GM23338 (cell line): ENCODE results near the gene RFX2. TPM values are rescaled to one million over a fixed set of nuclear protein-coding genes. Genes with fewer than 3 reads are reported as not detected.

Experiments
- ATAC-seq: fragments of 200-7000 bp; cut with Tn5 transposase; 3 replicates; pipeline ENCODE4 v1.9.1; 2020
- DNase-seq: peaks from one replicate; pipeline ENCODE4 v3.0.0-alpha.2; 2015; ENCODE audit warnings: low spot score
- H2AFZ ChIP-seq: fragments of 200-600 bp; sonication (generic); 2 replicates; pipeline ENCODE4 v1.8.0; 2016; ENCODE audit warnings: antibody characterized with exemption, mild to moderate bottlenecking, moderate library complexity
- H3F3A ChIP-seq: fragments of 200-600 bp; sonication (generic); replicated peaks from 2 replicates; pipeline ENCODE4 v1.8.0; 2017; ENCODE audit warnings: antibody characterized with exemption, mixed run types, low read depth
- H3K27ac ChIP-seq: fragments of 200-600 bp; sonication (generic); 2 replicates; pipeline ENCODE4 v1.6.1; 2016; ENCODE audit warnings: low read depth
- H3K27me3 ChIP-seq: fragments of 200-600 bp; sonication (generic); 2 replicates; pipeline ENCODE4 v1.8.0; 2016; ENCODE audit warnings: mild to moderate bottlenecking, mixed run types, moderate library complexity; ENCODE audit not compliant: insufficient read depth
- H3K36me3 ChIP-seq: fragments of 200-600 bp; sonication (generic); 2 replicates; pipeline ENCODE4 v1.8.0; 2016; ENCODE audit warnings: mild to moderate bottlenecking; ENCODE audit not compliant: insufficient read depth
- H3K4me1 ChIP-seq: fragments of 200-600 bp; sonication (generic); 2 replicates; pipeline ENCODE4 v1.8.0; 2016; ENCODE audit warnings: mild to moderate bottlenecking, moderate library complexity; ENCODE audit not compliant: insufficient read depth
- H3K4me2 ChIP-seq: fragments of 200-600 bp; sonication (generic); 2 replicates; pipeline ENCODE4 v1.7.1; 2017; ENCODE audit warnings: mixed run types
- H3K4me3 ChIP-seq: fragments of 200-600 bp; sonication (generic); 2 replicates; pipeline ENCODE4 v1.6.1; 2016; ENCODE audit warnings: mixed run types
- H3K79me2 ChIP-seq: fragments of 200-600 bp; sonication (generic); replicated peaks from 2 replicates; pipeline ENCODE4 v1.8.0; 2017; ENCODE audit warnings: mild to moderate bottlenecking; ENCODE audit not compliant: insufficient read depth
- H3K9me2 ChIP-seq: fragments of 200-600 bp; sonication (generic); 2 replicates; pipeline ENCODE4 v1.8.0; 2017; ENCODE audit not compliant: insufficient read depth
- H4K20me1 ChIP-seq: fragments of 200-600 bp; sonication (generic); replicated peaks from 2 replicates; pipeline ENCODE4 v1.8.0; 2017; ENCODE audit warnings: mild to moderate bottlenecking; ENCODE audit not compliant: insufficient read depth
- H3K27ac Mint-ChIP-seq: 2 replicates; pipeline ENCODE4 v1.8.0; 2020; ENCODE audit warnings: inconsistent platforms, mild to moderate bottlenecking, moderate library complexity, mixed read lengths
- H3K27me3 Mint-ChIP-seq: 3 replicates; pipeline ENCODE4 v1.8.0; 2022; ENCODE audit warnings: low read depth, mild to moderate bottlenecking, moderate library complexity, mixed read lengths, inconsistent platforms; ENCODE audit not compliant: insufficient read depth, poor library complexity
- H3K36me3 Mint-ChIP-seq: 3 replicates; pipeline ENCODE4 v1.8.0; 2021; ENCODE audit warnings: low read depth, mild to moderate bottlenecking, inconsistent platforms, moderate library complexity, mixed read lengths
- H3K4me1 Mint-ChIP-seq: 3 replicates; pipeline ENCODE4 v1.8.0; 2020; ENCODE audit warnings: mild to moderate bottlenecking, inconsistent platforms, mixed read lengths
- H3K4me3 Mint-ChIP-seq: 3 replicates; pipeline ENCODE4 v1.8.0; 2021; ENCODE audit warnings: moderate library complexity, mild to moderate bottlenecking, inconsistent platforms, mixed read lengths
- H3K9me3 Mint-ChIP-seq: 3 replicates; pipeline ENCODE4 v1.8.0; 2020; ENCODE audit warnings: moderate library complexity, mild to moderate bottlenecking, inconsistent platforms, mixed read lengths
- CREB1 ChIP-seq: fragments of 250-450 bp; sonication (Bioruptor Pico); IDR thresholded peaks from 2 replicates; pipeline ENCODE4 v1.5.0; 2020; ENCODE audit warnings: low read depth, mild to moderate bottlenecking, moderate library complexity
- EZH2phosphoT487 ChIP-seq: fragments of 200-600 bp; sonication (generic); IDR thresholded peaks from one replicate; pipeline ENCODE4 v1.8.1; 2018; ENCODE audit warnings: antibody characterized with exemption; ENCODE audit not compliant: unreplicated experiment
- JUNB ChIP-seq: IDR thresholded peaks from one replicate; pipeline ENCODE4 v1.6.1; 2016; ENCODE audit warnings: antibody characterized with exemption; ENCODE audit not compliant: unreplicated experiment
- POLR2AphosphoS5 ChIP-seq: IDR thresholded peaks from 2 replicates; pipeline ENCODE4 v1.6.1; 2016; ENCODE audit warnings: antibody characterized with exemption, low read depth
- STAT1 ChIP-seq: IDR thresholded peaks from one replicate; pipeline ENCODE4 v1.6.1; 2016; ENCODE audit warnings: antibody characterized with exemption; ENCODE audit not compliant: unreplicated experiment
- ZNF331 ChIP-seq: fragments of 250-450 bp; sonication (Bioruptor Pico); IDR thresholded peaks from 2 replicates; pipeline ENCODE4 v1.5.0; 2020; ENCODE audit warnings: low read depth, mild to moderate bottlenecking, moderate library complexity
- polyA plus RNA-seq: library from polyadenylated mRNA; unstranded; fragments of >200 nt; fragmentation: Nextera tagmentation; extraction: Ambion mirVana; gene quantifications from 2 replicates; pipeline ENCODE4 v1.2.1, GENCODE V29; 2016
- total RNA-seq: library from RNA; depleted of rRNA; stranded (reverse); fragments of >200 nt; shearing (Covaris generic); gene quantifications from 2 replicates; pipeline ENCODE4 v1.2.3, GENCODE V29; 2014
- TF ChIP-seq, protein P1 (sequence below): fragments of 250-450 bp; sonication (Bioruptor Pico); IDR thresholded peaks from 2 replicates; pipeline ENCODE4 v1.5.0; 2020; ENCODE audit warnings: mild to moderate bottlenecking, moderate library complexity
- TF ChIP-seq, protein P2 (sequence below), 2 experiments: fragments of 200-600 bp in 1 of 2; sonication (generic) in 1 of 2; conservative IDR thresholded peaks; 2 replicates each; pipeline versions ENCODE4 v1.5.1 to v1.6.1; 2016 to 2017; ENCODE audit warnings: antibody characterized with exemption in 2 of 2, low read depth in 2 of 2, mild to moderate bottlenecking in 2 of 2, moderate library complexity in 1 of 2
- TF ChIP-seq, protein P3 (sequence below): IDR thresholded peaks from one replicate; pipeline ENCODE4 v1.6.1; 2018; ENCODE audit warnings: antibody characterized with exemption; ENCODE audit not compliant: unreplicated experiment
- TF ChIP-seq, protein P4 (sequence below): IDR thresholded peaks from 2 replicates; pipeline ENCODE4 v1.6.1; 2016; ENCODE audit warnings: antibody characterized with exemption

Gene RFX2
- total and polyA plus RNA-seq, 2 experiments from 2014 or later, result 4.6 to 13.0 TPM

DNA sequence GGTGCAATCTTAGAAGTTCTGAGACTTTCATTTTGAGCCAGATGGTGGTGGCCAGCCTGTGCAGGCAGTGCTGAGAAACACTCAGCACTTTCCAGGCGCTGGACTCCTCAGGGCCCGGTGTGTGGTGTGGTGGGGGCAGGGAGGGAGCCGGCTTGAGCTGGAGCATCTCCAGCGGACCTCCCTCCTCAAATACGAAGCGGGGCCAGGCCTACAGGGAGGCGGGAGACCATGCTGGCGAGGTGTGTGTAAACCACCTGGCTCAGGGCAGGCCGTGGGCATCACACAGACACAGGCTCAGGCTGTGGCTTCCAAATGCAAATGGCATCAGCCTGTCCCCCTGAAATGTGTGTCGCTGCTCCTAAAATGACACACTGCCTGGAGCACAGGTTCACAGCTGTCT is 99.1 kb downstream of the RFX2 start (continued):
- TF ChIP-seq, protein P1, sequence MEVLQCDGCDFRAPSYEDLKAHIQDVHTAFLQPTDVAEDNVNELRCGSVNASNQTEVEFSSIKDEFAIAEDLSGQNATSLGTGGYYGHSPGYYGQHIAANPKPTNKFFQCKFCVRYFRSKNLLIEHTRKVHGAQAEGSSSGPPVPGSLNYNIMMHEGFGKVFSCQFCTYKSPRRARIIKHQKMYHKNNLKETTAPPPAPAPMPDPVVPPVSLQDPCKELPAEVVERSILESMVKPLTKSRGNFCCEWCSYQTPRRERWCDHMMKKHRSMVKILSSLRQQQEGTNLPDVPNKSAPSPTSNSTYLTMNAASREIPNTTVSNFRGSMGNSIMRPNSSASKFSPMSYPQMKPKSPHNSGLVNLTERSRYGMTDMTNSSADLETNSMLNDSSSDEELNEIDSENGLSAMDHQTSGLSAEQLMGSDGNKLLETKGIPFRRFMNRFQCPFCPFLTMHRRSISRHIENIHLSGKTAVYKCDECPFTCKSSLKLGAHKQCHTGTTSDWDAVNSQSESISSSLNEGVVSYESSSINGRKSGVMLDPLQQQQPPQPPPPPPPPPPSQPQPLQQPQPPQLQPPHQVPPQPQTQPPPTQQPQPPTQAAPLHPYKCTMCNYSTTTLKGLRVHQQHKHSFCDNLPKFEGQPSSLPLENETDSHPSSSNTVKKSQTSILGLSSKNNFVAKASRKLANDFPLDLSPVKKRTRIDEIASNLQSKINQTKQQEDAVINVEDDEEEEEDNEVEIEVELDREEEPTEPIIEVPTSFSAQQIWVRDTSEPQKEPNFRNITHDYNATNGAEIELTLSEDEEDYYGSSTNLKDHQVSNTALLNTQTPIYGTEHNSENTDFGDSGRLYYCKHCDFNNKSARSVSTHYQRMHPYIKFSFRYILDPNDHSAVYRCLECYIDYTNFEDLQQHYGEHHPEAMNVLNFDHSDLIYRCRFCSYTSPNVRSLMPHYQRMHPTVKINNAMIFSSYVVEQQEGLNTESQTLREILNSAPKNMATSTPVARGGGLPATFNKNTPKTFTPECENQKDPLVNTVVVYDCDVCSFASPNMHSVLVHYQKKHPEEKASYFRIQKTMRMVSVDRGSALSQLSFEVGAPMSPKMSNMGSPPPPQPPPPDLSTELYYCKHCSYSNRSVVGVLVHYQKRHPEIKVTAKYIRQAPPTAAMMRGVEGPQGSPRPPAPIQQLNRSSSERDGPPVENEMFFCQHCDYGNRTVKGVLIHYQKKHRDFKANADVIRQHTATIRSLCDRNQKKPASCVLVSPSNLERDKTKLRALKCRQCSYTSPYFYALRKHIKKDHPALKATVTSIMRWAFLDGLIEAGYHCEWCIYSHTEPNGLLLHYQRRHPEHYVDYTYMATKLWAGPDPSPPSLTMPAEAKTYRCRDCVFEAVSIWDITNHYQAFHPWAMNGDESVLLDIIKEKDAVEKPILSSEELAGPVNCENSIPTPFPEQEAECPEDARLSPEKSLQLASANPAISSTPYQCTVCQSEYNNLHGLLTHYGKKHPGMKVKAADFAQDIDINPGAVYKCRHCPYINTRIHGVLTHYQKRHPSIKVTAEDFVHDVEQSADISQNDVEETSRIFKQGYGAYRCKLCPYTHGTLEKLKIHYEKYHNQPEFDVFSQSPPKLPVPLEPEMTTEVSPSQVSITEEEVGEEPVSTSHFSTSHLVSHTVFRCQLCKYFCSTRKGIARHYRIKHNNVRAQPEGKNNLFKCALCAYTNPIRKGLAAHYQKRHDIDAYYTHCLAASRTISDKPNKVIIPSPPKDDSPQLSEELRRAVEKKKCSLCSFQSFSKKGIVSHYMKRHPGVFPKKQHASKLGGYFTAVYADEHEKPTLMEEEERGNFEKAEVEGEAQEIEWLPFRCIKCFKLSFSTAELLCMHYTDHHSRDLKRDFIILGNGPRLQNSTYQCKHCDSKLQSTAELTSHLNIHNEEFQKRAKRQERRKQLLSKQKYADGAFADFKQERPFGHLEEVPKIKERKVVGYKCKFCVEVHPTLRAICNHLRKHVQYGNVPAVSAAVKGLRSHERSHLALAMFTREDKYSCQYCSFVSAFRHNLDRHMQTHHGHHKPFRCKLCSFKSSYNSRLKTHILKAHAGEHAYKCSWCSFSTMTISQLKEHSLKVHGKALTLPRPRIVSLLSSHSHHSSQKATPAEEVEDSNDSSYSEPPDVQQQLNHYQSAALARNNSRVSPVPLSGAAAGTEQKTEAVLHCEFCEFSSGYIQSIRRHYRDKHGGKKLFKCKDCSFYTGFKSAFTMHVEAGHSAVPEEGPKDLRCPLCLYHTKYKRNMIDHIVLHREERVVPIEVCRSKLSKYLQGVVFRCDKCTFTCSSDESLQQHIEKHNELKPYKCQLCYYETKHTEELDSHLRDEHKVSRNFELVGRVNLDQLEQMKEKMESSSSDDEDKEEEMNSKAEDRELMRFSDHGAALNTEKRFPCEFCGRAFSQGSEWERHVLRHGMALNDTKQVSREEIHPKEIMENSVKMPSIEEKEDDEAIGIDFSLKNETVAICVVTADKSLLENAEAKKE (CRISPR knock-in tag), result no peak
- no peak for TF ChIP-seq POLR2AphosphoS5
- no peak for TF ChIP-seq STAT1
- no peak for TF ChIP-seq ZNF331 (CRISPR knock-in tag)
- TF ChIP-seq, protein P2, sequence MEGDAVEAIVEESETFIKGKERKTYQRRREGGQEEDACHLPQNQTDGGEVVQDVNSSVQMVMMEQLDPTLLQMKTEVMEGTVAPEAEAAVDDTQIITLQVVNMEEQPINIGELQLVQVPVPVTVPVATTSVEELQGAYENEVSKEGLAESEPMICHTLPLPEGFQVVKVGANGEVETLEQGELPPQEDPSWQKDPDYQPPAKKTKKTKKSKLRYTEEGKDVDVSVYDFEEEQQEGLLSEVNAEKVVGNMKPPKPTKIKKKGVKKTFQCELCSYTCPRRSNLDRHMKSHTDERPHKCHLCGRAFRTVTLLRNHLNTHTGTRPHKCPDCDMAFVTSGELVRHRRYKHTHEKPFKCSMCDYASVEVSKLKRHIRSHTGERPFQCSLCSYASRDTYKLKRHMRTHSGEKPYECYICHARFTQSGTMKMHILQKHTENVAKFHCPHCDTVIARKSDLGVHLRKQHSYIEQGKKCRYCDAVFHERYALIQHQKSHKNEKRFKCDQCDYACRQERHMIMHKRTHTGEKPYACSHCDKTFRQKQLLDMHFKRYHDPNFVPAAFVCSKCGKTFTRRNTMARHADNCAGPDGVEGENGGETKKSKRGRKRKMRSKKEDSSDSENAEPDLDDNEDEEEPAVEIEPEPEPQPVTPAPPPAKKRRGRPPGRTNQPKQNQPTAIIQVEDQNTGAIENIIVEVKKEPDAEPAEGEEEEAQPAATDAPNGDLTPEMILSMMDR (conservative IDR thresholded peaks at IDR 0.05; ENCODE audit: low read depth in 2 of 2), result no peak
- TF ChIP-seq CREB1 (CRISPR knock-in tag), result no peak
- TF ChIP-seq JUNB, result no peak

DNA sequence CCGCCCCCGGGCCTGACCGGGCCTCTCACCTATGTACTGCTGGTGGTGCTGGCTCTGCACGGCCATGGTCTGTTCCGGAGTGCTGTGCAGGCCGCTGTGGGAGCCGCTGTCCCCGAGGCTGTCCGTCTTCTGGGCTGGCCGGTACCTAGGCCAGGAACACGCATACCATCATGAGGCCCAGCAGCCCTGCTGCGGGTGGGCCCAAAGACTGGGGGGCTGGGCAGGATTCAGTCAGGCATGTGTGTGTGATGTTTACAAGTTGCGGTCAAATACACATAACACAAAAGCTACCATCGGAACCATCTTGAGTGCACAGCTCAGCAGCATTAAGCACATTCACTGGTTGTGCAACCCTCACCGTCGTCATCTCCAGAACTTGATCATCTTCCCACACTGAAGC is 100.2 kb downstream of the RFX2 start:
- Histone ChIP-seq H3K4me3 (no peak overlapping the region), H3K27ac (no peak overlapping the region), H4K20me1 (no peaks in the 10 kb centered on the region), H3K4me2 (no peak overlapping the region), H3K4me1 (no peaks in the 10 kb centered on the region), H3K9me2 (no peaks in the 10 kb centered on the region), H3K27me3 (no peaks in the 10 kb centered on the region), H3F3A (no peaks in the 10 kb centered on the region), H3K36me3 (no peaks in the 10 kb centered on the region), H2AFZ (no peak overlapping the region), H3K79me2 (no peaks in the 10 kb centered on the region)
- no peak for DNase-seq
- Mint-ChIP-seq H3K27ac (no peak overlapping the region), H3K27me3 (peaks cover 6% of the 10 kb centered on the region), H3K36me3 (no peaks in the 10 kb centered on the region), H3K9me3 (no peaks in the 10 kb centered on the region; the same call in 2 of the 3 replicates), H3K4me1 (no peaks in the 10 kb centered on the region), H3K4me3 (no peak overlapping the region)
- TF ChIP-seq POLR2AphosphoS5 (no peak), EZH2phosphoT487 (no peak), JUNB (no peak), STAT1 (no peak)
- TF ChIP-seq, protein P3, sequence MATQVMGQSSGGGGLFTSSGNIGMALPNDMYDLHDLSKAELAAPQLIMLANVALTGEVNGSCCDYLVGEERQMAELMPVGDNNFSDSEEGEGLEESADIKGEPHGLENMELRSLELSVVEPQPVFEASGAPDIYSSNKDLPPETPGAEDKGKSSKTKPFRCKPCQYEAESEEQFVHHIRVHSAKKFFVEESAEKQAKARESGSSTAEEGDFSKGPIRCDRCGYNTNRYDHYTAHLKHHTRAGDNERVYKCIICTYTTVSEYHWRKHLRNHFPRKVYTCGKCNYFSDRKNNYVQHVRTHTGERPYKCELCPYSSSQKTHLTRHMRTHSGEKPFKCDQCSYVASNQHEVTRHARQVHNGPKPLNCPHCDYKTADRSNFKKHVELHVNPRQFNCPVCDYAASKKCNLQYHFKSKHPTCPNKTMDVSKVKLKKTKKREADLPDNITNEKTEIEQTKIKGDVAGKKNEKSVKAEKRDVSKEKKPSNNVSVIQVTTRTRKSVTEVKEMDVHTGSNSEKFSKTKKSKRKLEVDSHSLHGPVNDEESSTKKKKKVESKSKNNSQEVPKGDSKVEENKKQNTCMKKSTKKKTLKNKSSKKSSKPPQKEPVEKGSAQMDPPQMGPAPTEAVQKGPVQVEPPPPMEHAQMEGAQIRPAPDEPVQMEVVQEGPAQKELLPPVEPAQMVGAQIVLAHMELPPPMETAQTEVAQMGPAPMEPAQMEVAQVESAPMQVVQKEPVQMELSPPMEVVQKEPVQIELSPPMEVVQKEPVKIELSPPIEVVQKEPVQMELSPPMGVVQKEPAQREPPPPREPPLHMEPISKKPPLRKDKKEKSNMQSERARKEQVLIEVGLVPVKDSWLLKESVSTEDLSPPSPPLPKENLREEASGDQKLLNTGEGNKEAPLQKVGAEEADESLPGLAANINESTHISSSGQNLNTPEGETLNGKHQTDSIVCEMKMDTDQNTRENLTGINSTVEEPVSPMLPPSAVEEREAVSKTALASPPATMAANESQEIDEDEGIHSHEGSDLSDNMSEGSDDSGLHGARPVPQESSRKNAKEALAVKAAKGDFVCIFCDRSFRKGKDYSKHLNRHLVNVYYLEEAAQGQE, result no peak
- TF ChIP-seq, protein P4, sequence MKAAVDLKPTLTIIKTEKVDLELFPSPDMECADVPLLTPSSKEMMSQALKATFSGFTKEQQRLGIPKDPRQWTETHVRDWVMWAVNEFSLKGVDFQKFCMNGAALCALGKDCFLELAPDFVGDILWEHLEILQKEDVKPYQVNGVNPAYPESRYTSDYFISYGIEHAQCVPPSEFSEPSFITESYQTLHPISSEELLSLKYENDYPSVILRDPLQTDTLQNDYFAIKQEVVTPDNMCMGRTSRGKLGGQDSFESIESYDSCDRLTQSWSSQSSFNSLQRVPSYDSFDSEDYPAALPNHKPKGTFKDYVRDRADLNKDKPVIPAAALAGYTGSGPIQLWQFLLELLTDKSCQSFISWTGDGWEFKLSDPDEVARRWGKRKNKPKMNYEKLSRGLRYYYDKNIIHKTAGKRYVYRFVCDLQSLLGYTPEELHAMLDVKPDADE, result no peak
- ATAC-seq, result no peak
